ENCODE measurements around the gene TMEM258.

- TF ChIP-seq, protein P1, sequence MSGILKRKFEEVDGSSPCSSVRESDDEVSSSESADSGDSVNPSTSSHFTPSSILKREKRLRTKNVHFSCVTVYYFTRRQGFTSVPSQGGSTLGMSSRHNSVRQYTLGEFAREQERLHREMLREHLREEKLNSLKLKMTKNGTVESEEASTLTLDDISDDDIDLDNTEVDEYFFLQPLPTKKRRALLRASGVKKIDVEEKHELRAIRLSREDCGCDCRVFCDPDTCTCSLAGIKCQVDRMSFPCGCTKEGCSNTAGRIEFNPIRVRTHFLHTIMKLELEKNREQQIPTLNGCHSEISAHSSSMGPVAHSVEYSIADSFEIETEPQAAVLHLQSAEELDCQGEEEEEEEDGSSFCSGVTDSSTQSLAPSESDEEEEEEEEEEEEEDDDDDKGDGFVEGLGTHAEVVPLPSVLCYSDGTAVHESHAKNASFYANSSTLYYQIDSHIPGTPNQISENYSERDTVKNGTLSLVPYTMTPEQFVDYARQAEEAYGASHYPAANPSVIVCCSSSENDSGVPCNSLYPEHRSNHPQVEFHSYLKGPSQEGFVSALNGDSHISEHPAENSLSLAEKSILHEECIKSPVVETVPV (CRISPR knock-in tag; IDR thresholded peaks at IDR 0.05) = no peak
- TF ChIP-seq POU6F1 (CRISPR knock-in tag; IDR thresholded peaks at IDR 0.05; ENCODE audit: borderline replicate concordance, low read depth) (no peak), PATZ1 (CRISPR knock-in tag; IDR thresholded peaks at IDR 0.05; ENCODE audit: borderline replicate concordance) (no peak), TSHZ2 (CRISPR knock-in tag; IDR thresholded peaks at IDR 0.05) (no peak), ESRRG (CRISPR knock-in tag; IDR thresholded peaks at IDR 0.05) (no peak), BACH2 (CRISPR knock-in tag; IDR thresholded peaks at IDR 0.05; ENCODE audit: borderline replicate concordance) (no peak), CREB5 (CRISPR knock-in tag; IDR thresholded peaks at IDR 0.05; ENCODE audit: low read depth) (no peak), ARNTL (CRISPR knock-in tag; IDR thresholded peaks at IDR 0.05; ENCODE audit: borderline replicate concordance, low read depth) (no peak), TOX (CRISPR knock-in tag; IDR thresholded peaks at IDR 0.05; ENCODE audit: borderline replicate concordance) (no peak), ZNF70 (CRISPR knock-in tag; IDR thresholded peaks at IDR 0.05) (no peak), ZC3H10 (CRISPR knock-in tag; IDR thresholded peaks at IDR 0.05) (no peak)
Observed at GRCh38 chr11:61744181-61744580, 48.2 kb downstream of the TMEM258 start.
